ENCODE data around the gene PTPN12.

GRCh38 chr7:77501192-77501515 is 35.9 kb upstream of the PTPN12 start:
- TF ChIP-seq CTCF (conservative IDR thresholded peaks at IDR 0.05; ENCODE audit: low read length) (no peak), EZH2phosphoT487 (IDR thresholded peaks at IDR 0.05; ENCODE audit: borderline replicate concordance) (no peak)
